ENCODE measurements around the gene HOXB3.
"Not testable (repeated sequence)": the region's sequence is repeated elsewhere in the genome, so short reads cannot be mapped to it uniquely, and the experiment has no call there.

Gene HOXB3

DNA sequence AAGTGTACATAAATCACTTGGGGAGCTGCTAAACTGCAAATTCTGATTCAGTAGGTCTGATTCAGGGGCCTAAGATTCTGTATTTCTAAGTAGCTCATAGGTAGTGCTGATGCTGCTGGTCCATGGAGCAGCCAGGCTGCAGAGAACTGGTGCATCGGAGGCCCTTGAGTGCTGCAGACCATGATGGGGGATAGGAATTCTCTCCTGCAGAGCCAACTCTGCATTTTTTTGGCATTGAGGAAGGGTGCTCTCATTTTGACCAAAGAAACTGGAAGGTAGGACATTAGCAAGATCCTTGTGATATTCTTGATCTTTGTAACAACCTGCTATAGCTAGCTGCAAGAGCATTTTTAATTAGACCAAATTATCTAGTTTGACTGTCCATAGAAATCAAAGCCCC is 49.8 kb downstream of the HOXB3 start:
- H3K27ac ChIP-seq = no peak overlapping the region
- TF ChIP-seq, protein P1, sequence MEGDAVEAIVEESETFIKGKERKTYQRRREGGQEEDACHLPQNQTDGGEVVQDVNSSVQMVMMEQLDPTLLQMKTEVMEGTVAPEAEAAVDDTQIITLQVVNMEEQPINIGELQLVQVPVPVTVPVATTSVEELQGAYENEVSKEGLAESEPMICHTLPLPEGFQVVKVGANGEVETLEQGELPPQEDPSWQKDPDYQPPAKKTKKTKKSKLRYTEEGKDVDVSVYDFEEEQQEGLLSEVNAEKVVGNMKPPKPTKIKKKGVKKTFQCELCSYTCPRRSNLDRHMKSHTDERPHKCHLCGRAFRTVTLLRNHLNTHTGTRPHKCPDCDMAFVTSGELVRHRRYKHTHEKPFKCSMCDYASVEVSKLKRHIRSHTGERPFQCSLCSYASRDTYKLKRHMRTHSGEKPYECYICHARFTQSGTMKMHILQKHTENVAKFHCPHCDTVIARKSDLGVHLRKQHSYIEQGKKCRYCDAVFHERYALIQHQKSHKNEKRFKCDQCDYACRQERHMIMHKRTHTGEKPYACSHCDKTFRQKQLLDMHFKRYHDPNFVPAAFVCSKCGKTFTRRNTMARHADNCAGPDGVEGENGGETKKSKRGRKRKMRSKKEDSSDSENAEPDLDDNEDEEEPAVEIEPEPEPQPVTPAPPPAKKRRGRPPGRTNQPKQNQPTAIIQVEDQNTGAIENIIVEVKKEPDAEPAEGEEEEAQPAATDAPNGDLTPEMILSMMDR (conservative IDR thresholded peaks at IDR 0.05) = no peak

DNA sequence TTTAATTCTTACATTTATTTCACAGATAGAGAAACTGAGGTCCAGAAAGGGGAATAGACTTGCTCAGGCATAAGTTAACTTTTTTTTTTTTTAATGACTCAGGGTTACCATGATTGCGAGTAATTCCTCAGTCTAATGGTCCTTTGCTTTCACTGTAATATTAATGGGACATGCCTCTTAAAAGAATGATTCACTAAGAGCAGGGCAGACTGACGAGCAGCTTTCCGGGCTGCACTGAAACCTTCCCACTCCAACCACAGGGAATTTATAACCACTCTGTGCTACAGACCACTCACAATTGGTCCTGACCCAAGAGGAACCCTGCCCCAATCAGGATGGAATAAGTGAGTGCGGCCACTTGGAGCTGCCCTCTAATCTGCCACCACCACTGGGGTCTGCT is 50.9 kb downstream of the HOXB3 start:
- no peak overlapping the region for H3K27ac ChIP-seq
- TF ChIP-seq, protein P1 (conservative IDR thresholded peaks at IDR 0.05) = no peak

DNA sequence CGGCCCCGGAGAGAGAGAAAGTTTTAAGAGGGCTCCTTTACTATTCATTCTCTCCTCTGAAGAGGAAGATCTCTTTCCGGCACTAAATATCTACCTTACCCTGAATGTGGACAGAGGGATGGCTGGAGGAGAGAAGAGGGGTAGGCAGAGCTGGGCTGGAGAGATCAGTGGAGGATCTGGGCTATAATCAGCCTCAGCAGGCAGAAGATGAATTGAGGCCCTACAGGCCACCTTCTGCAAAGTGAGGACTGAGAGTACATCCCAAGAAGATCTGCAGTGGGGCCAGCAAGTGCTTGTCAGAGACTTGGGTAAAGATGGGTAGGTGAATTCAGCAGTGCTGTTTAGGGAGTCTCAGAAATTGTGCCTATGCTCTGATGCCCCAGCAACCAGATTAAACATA is 52.7 kb downstream of the HOXB3 start:
- no peak overlapping the region for H3K27ac ChIP-seq
- TF ChIP-seq, protein P1 (conservative IDR thresholded peaks at IDR 0.05) = no peak

DNA sequence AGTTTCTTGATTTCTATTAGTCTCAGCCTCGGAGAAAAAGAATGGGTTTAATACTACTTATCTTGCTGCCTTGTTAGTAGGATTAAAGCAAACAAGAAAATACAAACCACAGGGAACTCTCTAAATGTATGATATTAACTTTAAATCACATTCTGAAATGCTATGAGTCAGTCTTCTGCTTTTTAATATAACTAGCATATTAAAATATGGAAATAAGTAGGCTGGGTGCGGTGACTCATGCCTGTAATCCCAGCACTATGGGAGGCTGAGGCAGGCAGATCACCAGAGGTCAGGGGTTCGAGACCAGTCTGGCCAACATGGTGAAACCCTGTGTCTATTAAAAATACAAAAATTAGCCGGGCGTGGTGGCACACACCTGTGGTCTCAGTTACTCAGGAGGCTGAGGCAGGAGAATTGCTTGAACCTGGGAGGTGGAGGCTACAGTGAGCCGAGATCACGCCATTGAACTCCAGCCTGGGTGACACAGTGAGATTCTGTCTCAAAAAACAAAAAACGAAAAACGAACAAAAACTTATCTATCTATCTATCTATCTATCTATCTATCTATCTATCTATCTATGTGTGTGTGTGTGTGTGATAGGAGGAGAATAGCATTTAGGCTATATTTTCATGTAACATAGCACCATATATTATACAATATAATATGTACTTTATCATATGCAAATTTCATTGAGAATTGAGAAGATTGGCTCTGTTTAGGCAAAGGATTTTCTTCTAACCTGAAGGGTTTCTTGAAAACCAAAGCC is 54.1 kb downstream of the HOXB3 start:
- H3K27ac ChIP-seq = not testable (repeated sequence)

DNA sequence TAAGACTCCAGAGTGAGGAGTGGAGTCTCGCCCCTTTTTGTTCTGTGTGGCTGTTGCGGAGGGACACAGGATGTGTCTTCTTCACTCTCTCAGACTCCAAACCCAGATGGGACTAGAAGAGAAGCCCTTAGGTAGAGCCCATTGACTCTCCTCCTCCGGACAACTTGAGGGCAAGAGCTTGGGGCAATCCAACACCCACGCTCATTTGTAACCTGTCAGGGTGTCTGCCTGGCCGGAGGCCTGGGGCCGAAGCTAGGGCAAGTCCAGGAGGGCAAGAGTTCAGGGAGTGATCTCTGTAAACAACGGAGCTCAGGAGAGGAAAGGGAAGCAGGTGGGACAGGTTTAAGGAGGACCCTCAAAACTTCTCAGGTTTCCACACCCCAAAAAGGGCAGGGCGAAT is 57.8 kb downstream of the HOXB3 start:
- TF ChIP-seq, protein P1 (conservative IDR thresholded peaks at IDR 0.05) = no peak
- no peak overlapping the region for H3K27ac ChIP-seq

DNA sequence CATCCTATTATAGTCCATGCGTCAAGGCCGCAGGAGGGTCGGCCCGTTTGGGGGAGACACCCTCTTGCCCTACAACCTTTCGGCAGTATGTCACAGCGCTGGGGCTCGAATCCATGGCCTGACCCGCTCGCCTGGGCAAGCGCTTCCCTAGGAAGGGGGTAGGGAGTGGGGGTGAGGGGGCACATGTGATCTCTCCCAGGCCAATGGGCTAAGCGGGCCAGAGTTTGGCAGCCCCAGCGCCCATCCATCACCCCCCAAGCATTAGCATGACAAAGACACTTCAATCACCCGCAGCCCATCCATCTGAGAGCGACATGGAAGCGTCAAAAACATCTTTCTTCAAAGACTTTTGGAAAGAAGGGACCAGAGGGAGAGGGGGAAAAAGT is 59.2 kb downstream of the HOXB3 start, which contains the start of gene HOXB1:
HOXB1 (minus strand) TSS at position 125 of the 386 bp plus-strand sequence; CDS start at position 18, 107 bp downstream.
- TF ChIP-seq, protein P1 (conservative IDR thresholded peaks at IDR 0.05) = no peak
- H3K27ac ChIP-seq = no peak within 1 kb of the TSS

DNA sequence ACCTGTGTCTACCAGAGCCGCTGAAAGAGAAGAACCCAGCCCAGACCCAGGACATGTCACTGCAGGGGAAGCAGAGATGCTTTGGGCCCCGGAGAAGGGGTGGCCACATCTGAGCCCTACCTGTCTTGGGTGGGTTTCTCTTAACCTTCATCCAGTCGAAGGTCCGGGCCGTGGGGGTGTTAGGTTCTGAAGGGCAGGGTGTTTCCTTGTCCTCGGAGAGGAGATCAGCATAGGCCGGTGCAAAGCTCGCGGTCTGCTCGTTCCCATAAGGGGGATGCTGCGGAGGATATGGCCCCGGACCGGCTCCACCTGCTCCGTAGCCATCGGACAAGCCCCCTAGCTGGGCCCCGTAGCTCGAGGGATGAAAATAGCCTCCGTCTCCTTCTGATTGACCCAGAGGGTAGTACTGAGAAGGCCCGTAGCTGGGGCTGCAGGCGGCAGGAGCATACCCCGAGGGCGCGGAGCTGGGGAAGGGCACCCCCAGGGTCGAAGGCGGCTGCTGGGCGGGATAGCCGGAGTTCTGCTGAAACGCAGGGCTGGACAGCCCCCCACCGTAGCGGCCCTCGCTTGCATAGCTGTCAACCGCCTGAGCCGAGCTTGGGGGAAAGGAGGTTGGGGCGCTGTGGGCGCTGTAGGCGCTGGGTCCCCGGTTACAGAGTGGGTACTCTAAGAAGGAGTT is 59.7 kb downstream of the HOXB3 start:
- H3K27ac ChIP-seq = no peak overlapping the region
- TF ChIP-seq, protein P1 (conservative IDR thresholded peaks at IDR 0.05) = no peak

DNA sequence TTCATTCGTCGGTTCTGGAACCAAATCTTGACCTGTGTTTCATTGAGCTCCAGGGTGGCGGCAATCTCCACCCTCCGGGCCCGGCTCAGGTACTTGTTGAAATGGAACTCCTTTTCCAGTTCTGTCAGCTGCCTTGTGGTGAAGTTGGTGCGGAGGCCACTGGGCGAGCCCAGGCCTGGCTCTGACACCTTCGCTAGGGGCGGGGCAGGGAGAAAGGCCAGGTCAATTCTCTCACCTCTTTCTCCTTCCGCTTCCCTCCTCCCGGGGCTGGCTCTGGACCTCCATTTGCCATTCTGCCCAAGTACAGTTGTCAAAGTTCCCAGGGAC is 60.4 kb downstream of the HOXB3 start:
- H3K27ac ChIP-seq = no peak overlapping the region
- TF ChIP-seq, protein P1 (conservative IDR thresholded peaks at IDR 0.05) = no peak

Data from VCaP (cell line).